Vagina (tissue), 2 donors: Measurements from ENCODE around the gene RINL. TPM values are rescaled to one million over a fixed set of nuclear protein-coding genes. Genes with fewer than 3 reads are reported as not detected.

ENCODE experiments used
- DNase-seq, 2 donors: peaks; one replicate each; pipeline ENCODE4 v3.0.0-alpha.2; 2017; ENCODE audit errors: extremely low spot score in 2 of 2
- H3K27ac ChIP-seq: fragments of 200-600 bp; sonication (generic); one replicate; pipeline ENCODE4 v1.5.1; 2019
- H3K27me3 ChIP-seq: fragments of 200-600 bp; sonication (generic); one replicate; pipeline ENCODE4 v1.5.1; 2019
- H3K36me3 ChIP-seq, 2 donors: fragments of 200-600 bp; sonication (generic); one replicate each; pipeline ENCODE4 v1.5.1; 2017 to 2019
- H3K4me1 ChIP-seq: fragments of 200-600 bp; sonication (generic); one replicate; pipeline ENCODE4 v1.5.1; 2019
- H3K4me3 ChIP-seq, 2 donors: fragments of 200-600 bp; sonication (generic); 1 replicate in 1 of 2; 2 replicates in 1 of 2; pipeline ENCODE4 v1.5.1; 2016 to 2019
- H3K9me3 ChIP-seq: fragments of 200-600 bp; sonication (generic); one replicate; pipeline ENCODE4 v1.5.1; 2019
- CTCF ChIP-seq, 3 experiments: fragments of 450-650 bp in 2 of 3; fragments of 200-600 bp in 1 of 3; sonication (generic) in 1 of 3; IDR thresholded peaks; one replicate each; pipeline ENCODE4 v1.5.1; 2017 to 2019; ENCODE audit warnings: antibody characterized with exemption in 3 of 3, mild to moderate bottlenecking in 2 of 3, moderate library complexity in 2 of 3
- POLR2A ChIP-seq, 2 donors: fragments of 450-650 bp; IDR thresholded peaks; one replicate each; pipeline ENCODE4 v1.6.1; 2017; ENCODE audit warnings: antibody characterized with exemption in 2 of 2, mild to moderate bottlenecking in 2 of 2, moderate library complexity in 2 of 2
- POLR2AphosphoS5 ChIP-seq, 2 donors: sonication (generic); formaldehyde crosslinking; IDR thresholded peaks; one replicate each; pipeline ENCODE4 v1.9.0; 2017; ENCODE audit warnings: antibody characterized with exemption in 2 of 2, mild to moderate bottlenecking in 2 of 2, low read depth in 1 of 2; ENCODE audit not compliant: insufficient read depth in 1 of 2
- intact Hi-C: fragments of 100-400 bp; cut with DNase I; formaldehyde crosslinking; loops from one replicate; pipeline ENCODE4 v1.15.1; 2023
- total RNA-seq: library from RNA; depleted of rRNA; stranded (reverse); fragments of >200 nt; gene quantifications from one replicate; pipeline ENCODE4 v1.2.3, GENCODE V29; 2016

The RINL gene
- total RNA-seq, 1 donor from 2014 or later = 7.4 TPM

- intact Hi-C loops = no loop called here
- TF ChIP-seq CTCF (IDR thresholded peaks at IDR 0.05) = no peak
- no peak for TF ChIP-seq POLR2A (IDR thresholded peaks at IDR 0.05)
- Histone ChIP-seq H3K4me1 (peaks cover 52% of the 10 kb centered on the region), H3K27me3 (no peaks in the 10 kb centered on the region), H3K36me3 (peaks cover 20 to 73% of the 10 kb centered on the region in 2 donors), H3K4me3 (no peak overlapping the region), H3K9me3 (no peaks in the 10 kb centered on the region), H3K27ac (no peak overlapping the region)
- no peak for DNase-seq
These were observed 32.6 kb downstream of the RINL start for GRCh38 chr19:38845374-38846024.

- Histone ChIP-seq H3K36me3 (peaks cover 20 to 86% of the 10 kb centered on the region in 2 donors), H3K4me1 (peaks cover 65% of the 10 kb centered on the region), H3K9me3 (no peaks in the 10 kb centered on the region), H3K4me3 (no peak overlapping the region), H3K27me3 (no peaks in the 10 kb centered on the region), H3K27ac (no peak overlapping the region)
- no peak for DNase-seq
- no peak for TF ChIP-seq CTCF (IDR thresholded peaks at IDR 0.05)
- no peak for TF ChIP-seq POLR2A (IDR thresholded peaks at IDR 0.05)
- TF ChIP-seq POLR2AphosphoS5 (IDR thresholded peaks at IDR 0.05; ENCODE audit: insufficient read depth in 1 of 2, low read depth in 1 of 2) = no peak
- intact Hi-C loops = no loop called here
These were observed 33.9 kb downstream of the RINL start for GRCh38 chr19:38844093-38844686.

GRCh38 chr19:38843175-38843758 lies 34.8 kb downstream of the RINL start:
- Histone ChIP-seq H3K4me3 (no peak overlapping the region), H3K4me1 (peaks cover 67% of the 10 kb centered on the region), H3K27ac (no peak overlapping the region), H3K9me3 (no peaks in the 10 kb centered on the region), H3K36me3 (peaks cover 21 to 95% of the 10 kb centered on the region in 2 donors), H3K27me3 (no peaks in the 10 kb centered on the region)
- TF ChIP-seq POLR2AphosphoS5 (IDR thresholded peaks at IDR 0.05; ENCODE audit: insufficient read depth in 1 of 2, low read depth in 1 of 2) = no peak
- no peak for TF ChIP-seq POLR2A (IDR thresholded peaks at IDR 0.05)
- TF ChIP-seq CTCF (IDR thresholded peaks at IDR 0.05) = no peak
- no peak for DNase-seq
- intact Hi-C loops = no loop called here

GRCh38 chr19:38842439-38843174 lies 35.5 kb downstream of the RINL start:
- peaks cover 27 to 100% of the 10 kb centered on the region in 2 donors for H3K36me3 ChIP-seq
- intact Hi-C loops = no loop called here
- H3K4me1 ChIP-seq = peaks cover 67% of the 10 kb centered on the region
- no peaks in the 10 kb centered on the region for H3K27me3 ChIP-seq
- TF ChIP-seq POLR2AphosphoS5 (IDR thresholded peaks at IDR 0.05; ENCODE audit: insufficient read depth in 1 of 2, low read depth in 1 of 2) (no peak), CTCF (IDR thresholded peaks at IDR 0.05) (no peak), POLR2A (IDR thresholded peaks at IDR 0.05) (no peak)
- DNase-seq = no peak
- no peaks in the 10 kb centered on the region for H3K9me3 ChIP-seq
- no peak overlapping the region for H3K4me3 ChIP-seq
- no peak overlapping the region for H3K27ac ChIP-seq
